Fibroblast of lung (primary cell): ENCODE data around the gene LARP1. TPM values are rescaled to one million over a fixed set of nuclear protein-coding genes. Genes with fewer than 3 reads are reported as not detected.

Source experiments
- DNase-seq, 2 donors: peaks; one replicate each; pipeline versions ENCODE4 v3.0.0 to v3.0.0-alpha.2; 2010; ENCODE audit warnings: low read depth in 2 of 2
- H2AFZ ChIP-seq: 2 replicates; pipeline ENCODE4 v1.5.1; 2012; ENCODE audit warnings: low read length, control low read depth, inconsistent platforms
- H3K27ac ChIP-seq: 2 replicates; pipeline ENCODE4 v1.5.1; 2011; ENCODE audit warnings: low read length, control low read depth; ENCODE audit not compliant: insufficient read depth
- H3K27me3 ChIP-seq: 2 replicates; pipeline ENCODE4 v1.5.1; 2011; ENCODE audit warnings: mild to moderate bottlenecking, low read length; ENCODE audit not compliant: control insufficient read depth, insufficient read depth
- H3K36me3 ChIP-seq: 2 replicates; pipeline ENCODE4 v1.5.1; 2011; ENCODE audit warnings: low read length; ENCODE audit not compliant: control insufficient read depth, insufficient read depth
- H3K4me1 ChIP-seq: 2 replicates; pipeline ENCODE4 v1.5.1; 2011; ENCODE audit warnings: low read length; ENCODE audit not compliant: control insufficient read depth, insufficient read depth; ENCODE audit errors: extremely low read depth
- H3K4me2 ChIP-seq: 2 replicates; pipeline ENCODE4 v1.5.1; 2011; ENCODE audit warnings: low read length, control low read depth; ENCODE audit not compliant: insufficient read depth; ENCODE audit errors: extremely low read depth
- H3K4me3 ChIP-seq, 4 experiments: fragments of 200-600 bp in 1 of 4; sonication (generic) in 1 of 4; replicated peaks in 1 of 4; 2 replicates each; pipeline ENCODE4 v1.5.1; 2011 to 2016; ENCODE audit warnings: low read length in 4 of 4, low read depth in 3 of 4, mild to moderate bottlenecking in 3 of 4, control low read depth in 2 of 4, inconsistent platforms in 1 of 4, mixed read lengths in 1 of 4; ENCODE audit not compliant: insufficient read depth in 1 of 4; ENCODE audit errors: control extremely low read depth in 1 of 4
- H3K79me2 ChIP-seq: 2 replicates; pipeline ENCODE4 v1.5.1; 2012; ENCODE audit warnings: mild to moderate bottlenecking, low read length, inconsistent platforms; ENCODE audit not compliant: control insufficient read depth, insufficient read depth
- H3K9ac ChIP-seq: 2 replicates; pipeline ENCODE4 v1.5.1; 2011; ENCODE audit warnings: mild to moderate bottlenecking, low read length, control low read depth; ENCODE audit not compliant: insufficient read depth
- H3K9me3 ChIP-seq: 2 replicates; pipeline ENCODE4 v1.5.1; 2012; ENCODE audit warnings: low read depth, low read length; ENCODE audit not compliant: control insufficient read depth, insufficient read depth
- H4K20me1 ChIP-seq: 2 replicates; pipeline ENCODE4 v1.5.1; 2011; ENCODE audit warnings: low read length; ENCODE audit not compliant: control insufficient read depth, insufficient read depth; ENCODE audit errors: extremely low read depth
- EZH2 ChIP-seq: IDR thresholded peaks from 2 replicates; pipeline ENCODE4 v1.5.1; 2012; ENCODE audit warnings: low read length, control low read depth, mild to moderate bottlenecking; ENCODE audit errors: missing control alignments
- polyA plus RNA-seq, 2 donors: library from polyadenylated mRNA; depleted of rRNA in 1 of 2; stranded (reverse) in 1 of 2; unstranded in 1 of 2; fragments of >200 nt; gene quantifications; 2 replicates each; pipeline ENCODE4 v1.2.1, GENCODE V29; 2011 to 2012; ENCODE audit warnings: missing spikeins in 1 of 2
- total RNA-seq: library from RNA; depleted of rRNA; stranded (reverse); fragments of >200 nt; gene quantifications from 2 replicates; pipeline ENCODE4 v1.2.1, GENCODE V29; 2014
- TF ChIP-seq, protein P1 (sequence below), 2 donors: IDR thresholded peaks in 1 of 2; conservative IDR thresholded peaks in 1 of 2; 1 replicate in 1 of 2; 2 replicates in 1 of 2; pipeline ENCODE4 v1.5.1; 2011 to 2012; ENCODE audit warnings: low read length in 2 of 2, control low read depth in 1 of 2, inconsistent platforms in 1 of 2, low read depth in 1 of 2, mild to moderate bottlenecking in 1 of 2

Gene LARP1
- total and polyA plus RNA-seq, 2 donors (not counting 1 experiment from before 2014, with no cell fraction given), result 51.0 to 81.3 TPM

DNA sequence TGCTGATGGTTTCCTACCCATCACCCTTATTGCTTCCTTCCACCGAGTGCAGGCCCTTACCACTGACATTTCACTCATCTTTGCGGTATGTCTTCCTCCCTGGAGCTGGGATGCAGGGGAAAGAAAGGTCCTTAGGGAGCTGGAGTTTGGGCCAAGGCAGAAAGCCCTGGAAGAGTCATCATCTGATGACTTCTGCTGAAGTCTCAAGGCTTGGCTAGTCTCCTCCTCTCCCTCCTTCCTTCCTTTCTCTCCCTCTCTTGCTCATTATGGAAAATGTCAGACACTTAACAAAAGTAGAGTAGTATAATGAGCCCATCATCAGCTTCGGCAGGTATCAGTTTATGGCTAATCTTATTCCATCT lies 40.0 kb downstream of the LARP1 start:
- H3K36me3 ChIP-seq, result peaks cover 16% of the 10 kb centered on the region
- H3K79me2 ChIP-seq, result peaks cover 14% of the 10 kb centered on the region
- H3K9ac ChIP-seq, result no peak overlapping the region
- H4K20me1 ChIP-seq, result no peaks in the 10 kb centered on the region
- no peak overlapping the region for H3K4me2 ChIP-seq
- H3K4me1 ChIP-seq, result peaks cover 6% of the 10 kb centered on the region
- H3K4me3 ChIP-seq, result no peak overlapping the region
- TF ChIP-seq, protein P1, sequence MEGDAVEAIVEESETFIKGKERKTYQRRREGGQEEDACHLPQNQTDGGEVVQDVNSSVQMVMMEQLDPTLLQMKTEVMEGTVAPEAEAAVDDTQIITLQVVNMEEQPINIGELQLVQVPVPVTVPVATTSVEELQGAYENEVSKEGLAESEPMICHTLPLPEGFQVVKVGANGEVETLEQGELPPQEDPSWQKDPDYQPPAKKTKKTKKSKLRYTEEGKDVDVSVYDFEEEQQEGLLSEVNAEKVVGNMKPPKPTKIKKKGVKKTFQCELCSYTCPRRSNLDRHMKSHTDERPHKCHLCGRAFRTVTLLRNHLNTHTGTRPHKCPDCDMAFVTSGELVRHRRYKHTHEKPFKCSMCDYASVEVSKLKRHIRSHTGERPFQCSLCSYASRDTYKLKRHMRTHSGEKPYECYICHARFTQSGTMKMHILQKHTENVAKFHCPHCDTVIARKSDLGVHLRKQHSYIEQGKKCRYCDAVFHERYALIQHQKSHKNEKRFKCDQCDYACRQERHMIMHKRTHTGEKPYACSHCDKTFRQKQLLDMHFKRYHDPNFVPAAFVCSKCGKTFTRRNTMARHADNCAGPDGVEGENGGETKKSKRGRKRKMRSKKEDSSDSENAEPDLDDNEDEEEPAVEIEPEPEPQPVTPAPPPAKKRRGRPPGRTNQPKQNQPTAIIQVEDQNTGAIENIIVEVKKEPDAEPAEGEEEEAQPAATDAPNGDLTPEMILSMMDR (conservative IDR thresholded peaks at IDR 0.05 in 1 of 2, IDR thresholded peaks at IDR 0.05 in 1 of 2; ENCODE audit: low read depth in 1 of 2, low read length in 2 of 2), result no peak
- TF ChIP-seq EZH2, result no peak
- no peak overlapping the region for H3K27ac ChIP-seq
- no peak overlapping the region for H2AFZ ChIP-seq
- H3K27me3 ChIP-seq, result no peaks in the 10 kb centered on the region
- H3K9me3 ChIP-seq, result no peaks in the 10 kb centered on the region
- DNase-seq, result no peak

DNA sequence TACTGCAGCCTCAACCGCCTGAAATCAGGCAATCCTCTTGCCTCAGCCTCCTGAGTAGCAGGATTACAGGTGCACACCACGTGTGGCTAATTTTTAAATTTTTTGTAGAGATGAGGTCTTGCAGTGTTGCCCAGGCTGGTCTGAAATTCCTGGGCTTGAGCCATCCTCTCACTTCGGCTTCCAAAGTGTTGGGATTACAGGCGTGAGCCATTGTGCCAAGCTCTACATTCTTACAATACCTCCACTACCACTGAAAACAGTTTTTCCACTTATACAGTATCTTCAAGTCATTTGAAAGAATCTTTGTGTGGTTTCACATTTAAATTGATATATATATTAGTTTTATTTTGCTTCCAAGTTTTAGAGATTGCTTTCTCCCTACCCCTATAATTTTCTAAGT lies 42.6 kb downstream of the LARP1 start:
- Histone ChIP-seq H3K79me2 (peaks cover 7% of the 10 kb centered on the region), H3K9ac (no peak overlapping the region), H4K20me1 (no peaks in the 10 kb centered on the region), H3K27ac (no peak overlapping the region), H2AFZ (no peak overlapping the region), H3K4me3 (no peak overlapping the region), H3K27me3 (no peaks in the 10 kb centered on the region), H3K4me2 (no peak overlapping the region), H3K9me3 (no peaks in the 10 kb centered on the region), H3K4me1 (peaks cover 6% of the 10 kb centered on the region), H3K36me3 (peaks cover 19% of the 10 kb centered on the region)
- no peak for TF ChIP-seq EZH2
- TF ChIP-seq, protein P1 (conservative IDR thresholded peaks at IDR 0.05 in 1 of 2, IDR thresholded peaks at IDR 0.05 in 1 of 2; ENCODE audit: low read depth in 1 of 2, low read length in 2 of 2), result no peak
- peak in 1 of 2 donors; percentile 65 for DNase-seq

- H3K9ac ChIP-seq, result no peak overlapping the region
- no peaks in the 10 kb centered on the region for H3K27me3 ChIP-seq
- peaks cover 7% of the 10 kb centered on the region for H3K79me2 ChIP-seq
- H3K4me3 ChIP-seq, result no peak overlapping the region
- no peaks in the 10 kb centered on the region for H4K20me1 ChIP-seq
- H2AFZ ChIP-seq, result no peak overlapping the region
- no peak for DNase-seq
- peaks cover 27% of the 10 kb centered on the region for H3K36me3 ChIP-seq
- TF ChIP-seq, protein P1 (conservative IDR thresholded peaks at IDR 0.05 in 1 of 2, IDR thresholded peaks at IDR 0.05 in 1 of 2; ENCODE audit: low read depth in 1 of 2, low read length in 2 of 2), result no peak
- no peak for TF ChIP-seq EZH2
- no peaks in the 10 kb centered on the region for H3K9me3 ChIP-seq
- no peaks in the 10 kb centered on the region for H3K4me1 ChIP-seq
- H3K27ac ChIP-seq, result no peak overlapping the region
- H3K4me2 ChIP-seq, result no peak overlapping the region
Measured at GRCh38 chr5:154800582-154800981, 45.4 kb downstream of the LARP1 start.
